Transverse colon (tissue), 4 donors: ENCODE measurements around the gene SORL1. TPM values are rescaled to one million over a fixed set of nuclear protein-coding genes. Genes with fewer than 3 reads are reported as not detected.

ENCODE experiments used
- DNase-seq: peaks from one replicate; pipeline ENCODE4 v3.0.0-alpha.2; 2019
- H3K27ac ChIP-seq, 4 donors: fragments of 200-600 bp; sonication (generic); 2 replicates each; pipeline ENCODE4 v1.5.1; 2016 to 2018; ENCODE audit warnings: inconsistent platforms in 4 of 4
- H3K27me3 ChIP-seq: fragments of 200-600 bp; sonication (generic); 2 replicates; pipeline ENCODE4 v1.5.1; 2017; ENCODE audit warnings: inconsistent platforms
- H3K36me3 ChIP-seq, 4 donors: fragments of 200-600 bp; sonication (generic); 2 replicates each; pipeline ENCODE4 v1.5.1; 2017 to 2019; ENCODE audit warnings: inconsistent platforms in 4 of 4
- H3K4me1 ChIP-seq, 4 donors: fragments of 200-600 bp; sonication (generic); 2 replicates each; pipeline ENCODE4 v1.5.1; 2017 to 2020; ENCODE audit warnings: inconsistent platforms in 4 of 4
- H3K4me3 ChIP-seq, 4 donors: fragments of 200-600 bp; sonication (generic); 1 replicate in 1 of 4; 2 replicates in 3 of 4; pipeline versions ENCODE4 v1.5.1 to v1.6.1; 2017 to 2019; ENCODE audit warnings: inconsistent platforms in 4 of 4
- H3K9me3 ChIP-seq, 2 donors: fragments of 200-600 bp; sonication (generic); 2 replicates each; pipeline ENCODE4 v1.5.1; 2017 to 2019; ENCODE audit warnings: inconsistent platforms in 2 of 2
- EP300 ChIP-seq: sonication (generic); formaldehyde crosslinking; IDR thresholded peaks from one replicate; pipeline ENCODE4 v1.6.1; 2017; ENCODE audit warnings: antibody characterized with exemption, low read depth
- POLR2A ChIP-seq: fragments of 450-650 bp; IDR thresholded peaks from one replicate; pipeline ENCODE4 v1.6.1; 2016; ENCODE audit warnings: antibody characterized with exemption, mild to moderate bottlenecking, moderate library complexity
- POLR2AphosphoS5 ChIP-seq, 3 donors: sonication (generic); formaldehyde crosslinking; IDR thresholded peaks; one replicate each; pipeline ENCODE4 v1.6.1; 2016; ENCODE audit warnings: antibody characterized with exemption in 3 of 3
- WGBS, 2 donors: methylation state at CpG; one replicate each; pipeline ENCODE4 v1.1.5; 2018; ENCODE audit warnings: low coverage in 1 of 2; 5-methylcytosine and 5-hydroxymethylcytosine counted together
- in situ Hi-C, 4 donors: fragments of 200-750 bp; cut with MboI; loops; one replicate each; pipeline versions ENCODE4 v1.15.0 to v1.15.1; 2017; ENCODE audit warnings: low sequenced_read_pairs in 3 of 4, low pct_ligation_motif_present in 1 of 4, low pct_unique_long_range_greater_than_20kb in 1 of 4
- intact Hi-C: fragments of 100-400 bp; cut with DNase I; formaldehyde crosslinking; loops from one replicate; pipeline ENCODE4 v1.15.1; 2023; ENCODE audit warnings: low total_unique reads
- total RNA-seq, 4 donors: library from RNA; depleted of rRNA; stranded (reverse); fragments of >200 nt; gene quantifications; one replicate each; pipeline ENCODE4 v1.1.0, GENCODE V29; 2016
- TF ChIP-seq, protein P1 (sequence below), 5 experiments: fragments of 200-600 bp in 3 of 5; fragments of 450-650 bp in 2 of 5; sonication (generic) in 3 of 5; IDR thresholded peaks; 1 replicate in 2 of 5; 2 replicates in 3 of 5; pipeline ENCODE4 v1.5.1; 2016 to 2017; ENCODE audit warnings: antibody characterized with exemption in 5 of 5, inconsistent platforms in 3 of 5, mild to moderate bottlenecking in 2 of 5, moderate library complexity in 1 of 5

Gene SORL1
- total RNA-seq, 4 donors from 2014 or later = 81.6 to 338 (median 129) TPM

DNA sequence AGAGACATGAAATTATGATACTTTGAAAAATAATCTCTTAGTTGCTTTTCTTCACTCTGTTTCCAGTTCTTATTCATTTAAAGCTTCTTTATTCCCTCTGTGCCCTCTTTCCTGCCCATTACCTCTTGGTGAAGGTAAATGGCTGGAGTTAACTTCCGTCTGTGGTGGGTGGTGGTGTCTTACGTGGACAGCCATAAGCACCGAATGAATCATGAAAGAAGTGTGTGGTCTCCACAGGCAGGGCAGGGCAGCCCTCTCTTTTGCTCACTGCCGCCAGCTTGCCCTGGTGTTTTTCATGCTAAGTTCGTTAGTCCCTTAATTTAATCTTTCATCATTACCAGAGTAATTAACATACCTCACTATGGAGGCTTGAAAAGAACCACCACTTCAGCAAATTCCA, 99.3 kb downstream of the SORL1 start:
- DNase-seq = no peak
- H3K4me1 ChIP-seq = peaks cover 0 to 6% (median 0%) of the 10 kb centered on the region in 4 donors
- intact Hi-C loops = no loop called here
- H3K4me3 ChIP-seq = no peak overlapping the region
- H3K27ac ChIP-seq = no peak overlapping the region
- TF ChIP-seq, protein P1, sequence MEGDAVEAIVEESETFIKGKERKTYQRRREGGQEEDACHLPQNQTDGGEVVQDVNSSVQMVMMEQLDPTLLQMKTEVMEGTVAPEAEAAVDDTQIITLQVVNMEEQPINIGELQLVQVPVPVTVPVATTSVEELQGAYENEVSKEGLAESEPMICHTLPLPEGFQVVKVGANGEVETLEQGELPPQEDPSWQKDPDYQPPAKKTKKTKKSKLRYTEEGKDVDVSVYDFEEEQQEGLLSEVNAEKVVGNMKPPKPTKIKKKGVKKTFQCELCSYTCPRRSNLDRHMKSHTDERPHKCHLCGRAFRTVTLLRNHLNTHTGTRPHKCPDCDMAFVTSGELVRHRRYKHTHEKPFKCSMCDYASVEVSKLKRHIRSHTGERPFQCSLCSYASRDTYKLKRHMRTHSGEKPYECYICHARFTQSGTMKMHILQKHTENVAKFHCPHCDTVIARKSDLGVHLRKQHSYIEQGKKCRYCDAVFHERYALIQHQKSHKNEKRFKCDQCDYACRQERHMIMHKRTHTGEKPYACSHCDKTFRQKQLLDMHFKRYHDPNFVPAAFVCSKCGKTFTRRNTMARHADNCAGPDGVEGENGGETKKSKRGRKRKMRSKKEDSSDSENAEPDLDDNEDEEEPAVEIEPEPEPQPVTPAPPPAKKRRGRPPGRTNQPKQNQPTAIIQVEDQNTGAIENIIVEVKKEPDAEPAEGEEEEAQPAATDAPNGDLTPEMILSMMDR (IDR thresholded peaks at IDR 0.05) = no peak
- TF ChIP-seq POLR2A (no peak), EP300 (no peak), POLR2AphosphoS5 (IDR thresholded peaks at IDR 0.05) (no peak)
- H3K9me3 ChIP-seq = no peaks in the 10 kb centered on the region
- in situ Hi-C loops = no loop called here
- peaks cover 0 to 10% (median 0%) of the 10 kb centered on the region in 4 donors for H3K36me3 ChIP-seq
- 78 to 88% methylated on average over 5 of the region's 5 CpGs for WGBS, 2 donors
- H3K27me3 ChIP-seq = no peaks in the 10 kb centered on the region

DNA sequence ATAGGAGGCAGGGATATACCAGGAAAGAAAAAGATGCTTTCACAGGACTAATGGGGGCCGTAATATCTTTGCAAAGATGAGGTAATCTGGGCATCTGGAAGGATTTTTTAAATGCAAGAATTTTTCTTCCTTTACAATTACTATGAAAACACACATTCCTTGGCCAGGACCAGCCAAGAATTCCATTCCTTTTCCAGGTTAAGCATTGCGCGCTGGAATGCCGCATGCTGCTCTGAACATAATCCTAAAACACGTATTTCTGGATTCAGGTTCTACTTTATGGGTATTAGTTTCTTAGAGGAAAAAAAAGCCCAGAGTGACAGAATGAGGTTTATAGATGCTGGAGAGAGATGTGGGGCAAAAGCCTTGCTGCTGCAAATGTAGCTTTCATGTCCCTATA, 100.0 kb downstream of the SORL1 start:
- H3K9me3 ChIP-seq = no peaks in the 10 kb centered on the region
- no peak overlapping the region for H3K27ac ChIP-seq
- TF ChIP-seq, protein P1 (IDR thresholded peaks at IDR 0.05) = no peak
- TF ChIP-seq EP300 = no peak
- TF ChIP-seq POLR2AphosphoS5 (IDR thresholded peaks at IDR 0.05) = no peak
- TF ChIP-seq POLR2A = no peak
- WGBS, 2 donors = 94 to 95% methylated on average over 5 of the region's 5 CpGs
- peaks cover 0 to 6% (median 0%) of the 10 kb centered on the region in 4 donors for H3K4me1 ChIP-seq
- intact Hi-C loops = no loop called here
- no peaks in the 10 kb centered on the region for H3K27me3 ChIP-seq
- peaks cover 0 to 10% (median 0%) of the 10 kb centered on the region in 4 donors for H3K36me3 ChIP-seq
- no peak overlapping the region for H3K4me3 ChIP-seq
- DNase-seq = no peak
- in situ Hi-C loops = no loop called here

DNA sequence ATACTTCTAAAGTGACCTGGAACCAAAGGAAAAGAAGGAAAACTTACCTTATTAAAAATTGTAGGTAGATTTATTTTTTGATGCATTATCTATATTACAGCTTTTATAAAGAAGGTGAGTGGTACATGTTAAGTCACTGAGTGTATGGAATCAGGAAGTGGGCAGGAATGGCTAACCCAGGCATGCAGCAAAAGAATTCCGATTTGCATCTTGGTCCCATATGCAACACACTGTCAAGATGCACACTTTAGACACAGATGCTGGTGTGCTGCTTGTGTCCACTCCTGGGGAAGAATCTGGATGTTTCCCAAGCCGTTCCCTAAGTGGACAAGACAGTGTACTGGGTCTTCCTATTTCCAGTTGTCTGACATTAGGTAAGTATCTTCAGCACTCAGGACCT, 100.5 kb downstream of the SORL1 start:
- TF ChIP-seq POLR2AphosphoS5 (IDR thresholded peaks at IDR 0.05) (no peak), POLR2A (no peak), EP300 (no peak)
- TF ChIP-seq, protein P1 (IDR thresholded peaks at IDR 0.05) = no peak
- Histone ChIP-seq H3K4me1 (peaks cover 0 to 6% (median 0%) of the 10 kb centered on the region in 4 donors), H3K9me3 (no peaks in the 10 kb centered on the region), H3K27me3 (no peaks in the 10 kb centered on the region), H3K36me3 (peaks cover 0 to 12% (median 0%) of the 10 kb centered on the region in 4 donors), H3K4me3 (no peak overlapping the region), H3K27ac (no peak overlapping the region)
- WGBS, 2 donors = 83 to 93% methylated on average over 1 to 2 of the region's 2 CpGs
- in situ Hi-C loops = no loop called here
- no peak for DNase-seq
- intact Hi-C loops = no loop called here

DNA sequence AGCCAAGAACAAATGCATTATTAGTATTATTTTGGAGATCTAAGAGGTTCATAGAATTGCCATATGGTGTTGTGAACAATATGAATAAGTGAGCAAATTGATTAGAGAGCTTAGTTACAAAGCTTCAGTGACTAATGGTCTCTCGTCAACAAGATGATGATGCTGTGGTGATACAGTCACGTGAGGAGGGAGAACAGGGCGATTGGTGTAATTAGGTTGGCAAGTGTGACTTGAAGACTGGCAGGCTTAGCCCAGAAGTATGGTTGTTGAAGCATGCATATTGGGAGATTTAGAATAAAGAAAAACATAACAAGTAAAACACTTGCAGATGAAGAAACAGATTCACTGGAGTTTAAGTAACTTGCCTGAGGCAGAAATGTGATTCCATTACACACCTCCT, 101.3 kb downstream of the SORL1 start:
- 62 to 79% methylated on average over 2 to 3 of the region's 3 CpGs for WGBS, 2 donors
- peaks cover 0 to 16% (median under 1%) of the 10 kb centered on the region in 4 donors for H3K36me3 ChIP-seq
- H3K27me3 ChIP-seq = no peaks in the 10 kb centered on the region
- no peak overlapping the region for H3K27ac ChIP-seq
- TF ChIP-seq, protein P1 (IDR thresholded peaks at IDR 0.05) = no peak
- TF ChIP-seq EP300 (no peak), POLR2A (no peak), POLR2AphosphoS5 (IDR thresholded peaks at IDR 0.05) (no peak)
- no peaks in the 10 kb centered on the region for H3K9me3 ChIP-seq
- in situ Hi-C loops (no loop called here), intact Hi-C loops (no loop called here)
- no peak for DNase-seq
- no peak overlapping the region for H3K4me3 ChIP-seq
- H3K4me1 ChIP-seq = peaks cover 0 to 6% (median 0%) of the 10 kb centered on the region in 4 donors
